IMR-90 (cell line): ENCODE results near the gene UNC79. TPM values are rescaled to one million over a fixed set of nuclear protein-coding genes. Genes with fewer than 3 reads are reported as not detected.

Experiments
- ATAC-seq: fragments of 200-7000 bp; cut with Tn5 transposase; 2 replicates; pipeline ENCODE4 v1.9.1; 2020; ENCODE audit warnings: low read depth, mild to moderate bottlenecking, moderate library complexity
- BruUV-seq: library from RNA; stranded (reverse); fragments of 400-500 nt; replicated peaks from 2 replicates; lab custom pipeline; 2021; lab: Mats Ljungman, UMichigan
- CTCF ChIA-PET: fragments of 300-600 bp; formaldehyde crosslinking; extraction: SDS; loops from one replicate; lab custom pipeline; 2021; ENCODE audit warnings: antibody characterized with exemption; lab: Yijun Ruan, JAX
- POLR2A ChIA-PET: fragments of 300-600 bp; sonication (Branson Sonifier 250); formaldehyde crosslinking; loops from one replicate; lab custom pipeline; 2022; ENCODE audit warnings: antibody characterized with exemption; ENCODE audit not compliant: unreplicated experiment; lab: Charles Lee
- DNase-seq: peaks from one replicate; pipeline ENCODE4 v3.0.0; 2013
- H2AFZ ChIP-seq: replicated peaks from 2 replicates; pipeline ENCODE3; 2013; ENCODE audit warnings: low read length, mild to moderate bottlenecking; ENCODE audit not compliant: poor library complexity
- H2AK5ac ChIP-seq: 2 replicates; pipeline ENCODE4 v1.6.1; 2013; ENCODE audit warnings: low read depth, low read length, inconsistent platforms
- H2AK9ac ChIP-seq: replicated peaks from 2 replicates; pipeline ENCODE3; 2013; ENCODE audit warnings: mild to moderate bottlenecking, low read depth, low read length, moderate library complexity; ENCODE audit not compliant: poor library complexity
- H2BK120ac ChIP-seq: 2 replicates; pipeline ENCODE4 v1.6.1; 2013; ENCODE audit warnings: low read depth, low read length, inconsistent platforms
- H2BK15ac ChIP-seq: 3 replicates; pipeline ENCODE4 v1.6.1; 2013; ENCODE audit warnings: low read depth, low read length, inconsistent platforms
- H2BK20ac ChIP-seq: 2 replicates; pipeline ENCODE4 v1.6.1; 2013; ENCODE audit warnings: low read depth, mild to moderate bottlenecking, inconsistent platforms, low read length, moderate library complexity
- H2BK5ac ChIP-seq: 2 replicates; pipeline ENCODE4 v1.6.1; 2013; ENCODE audit warnings: mild to moderate bottlenecking, low read depth, low read length, inconsistent platforms; ENCODE audit not compliant: poor library complexity, severe bottlenecking
- H3K14ac ChIP-seq: replicated peaks from 2 replicates; pipeline ENCODE4 v1.6.1; 2013; ENCODE audit warnings: low read depth, low read length, inconsistent platforms
- H3K18ac ChIP-seq: 2 replicates; pipeline ENCODE4 v1.6.1; 2013; ENCODE audit warnings: low read depth, low read length, control low read depth
- H3K23ac ChIP-seq: 2 replicates; pipeline ENCODE4 v1.6.1; 2013; ENCODE audit warnings: low read depth, low read length, inconsistent platforms
- H3K27ac ChIP-seq: 2 replicates; pipeline ENCODE4 v1.5.1; 2013; ENCODE audit warnings: mild to moderate bottlenecking, control low read depth, low read length; ENCODE audit not compliant: insufficient read depth
- H3K27me3 ChIP-seq: 2 replicates; pipeline ENCODE4 v1.6.1; 2013; ENCODE audit warnings: low read length; ENCODE audit not compliant: control insufficient read depth, insufficient read depth
- H3K36me3 ChIP-seq: 2 replicates; pipeline ENCODE4 v1.6.1; 2013; ENCODE audit warnings: low read length, mixed read lengths; ENCODE audit not compliant: control insufficient read depth, insufficient read depth
- H3K4ac ChIP-seq: 2 replicates; pipeline ENCODE4 v1.6.1; 2013; ENCODE audit warnings: low read depth, low read length, inconsistent platforms
- H3K4me1 ChIP-seq: 2 replicates; pipeline ENCODE4 v1.6.1; 2013; ENCODE audit warnings: low read length, mixed read lengths; ENCODE audit not compliant: control insufficient read depth, insufficient read depth
- H3K4me2 ChIP-seq: 2 replicates; pipeline ENCODE4 v1.6.1; 2013; ENCODE audit warnings: low read depth, mild to moderate bottlenecking, control low read depth, low read length, moderate library complexity
- H3K4me3 ChIP-seq: 2 replicates; pipeline ENCODE4 v1.5.1; 2013; ENCODE audit warnings: low read depth, mild to moderate bottlenecking, control low read depth, low read length, moderate library complexity; ENCODE audit not compliant: insufficient read depth
- H3K56ac ChIP-seq: 2 replicates; pipeline ENCODE4 v1.6.1; 2013; ENCODE audit warnings: low read length, inconsistent platforms; ENCODE audit not compliant: insufficient read depth; ENCODE audit errors: extremely low read depth
- H3K79me1 ChIP-seq, 2 experiments: 2 replicates each; pipeline ENCODE4 v1.6.1; 2013; ENCODE audit warnings: low read length in 2 of 2, inconsistent platforms in 1 of 2, low read depth in 1 of 2
- H3K9ac ChIP-seq: 2 replicates; pipeline ENCODE4 v1.6.1; 2013; ENCODE audit warnings: low read depth, low read length, control low read depth
- H3K9me1 ChIP-seq: 2 replicates; pipeline ENCODE4 v1.6.1; 2013; ENCODE audit warnings: low read length, inconsistent platforms; ENCODE audit not compliant: insufficient read depth
- H3K9me3 ChIP-seq: 2 replicates; pipeline ENCODE4 v1.6.1; 2013; ENCODE audit warnings: low read length; ENCODE audit not compliant: control insufficient read depth, insufficient read depth
- H4K20me1 ChIP-seq: 2 replicates; pipeline ENCODE4 v1.6.1; 2013; ENCODE audit warnings: low read length, inconsistent platforms; ENCODE audit not compliant: insufficient read depth
- H4K5ac ChIP-seq: 2 replicates; pipeline ENCODE4 v1.6.1; 2013; ENCODE audit warnings: mild to moderate bottlenecking, low read depth, low read length, control low read depth
- H4K8ac ChIP-seq, 2 experiments: 2 replicates each; pipeline ENCODE4 v1.6.1; 2013; ENCODE audit warnings: low read depth in 2 of 2, low read length in 2 of 2, control low read depth in 1 of 2, inconsistent platforms in 1 of 2
- H4K91ac ChIP-seq: 2 replicates; pipeline ENCODE4 v1.6.1; 2013; ENCODE audit warnings: low read depth, low read length, inconsistent platforms; ENCODE audit not compliant: insufficient read depth
- BHLHE40 ChIP-seq: fragments of 150-350 bp; IDR thresholded peaks from 2 replicates; pipeline ENCODE4 v1.6.1; 2016; ENCODE audit warnings: mild to moderate bottlenecking, low read depth, low read length
- CEBPB ChIP-seq: IDR thresholded peaks from 2 replicates; pipeline ENCODE4 v1.6.1; 2012; ENCODE audit warnings: low read depth, low read length, improper control_type of control experiment
- CHD1 ChIP-seq: IDR thresholded peaks from 2 replicates; pipeline ENCODE4 v1.6.1; 2012; ENCODE audit warnings: low read depth, low read length, improper control_type of control experiment
- FOS ChIP-seq: fragments of 150-350 bp; IDR thresholded peaks from 2 replicates; pipeline ENCODE4 v1.6.1; 2016; ENCODE audit warnings: low read depth, low read length
- MAZ ChIP-seq: IDR thresholded peaks from 2 replicates; pipeline ENCODE4 v1.6.1; 2012; ENCODE audit warnings: low read depth, mild to moderate bottlenecking, low read length, improper control_type of control experiment, moderate library complexity, borderline replicate concordance
- MXI1 ChIP-seq: IDR thresholded peaks from 2 replicates; pipeline ENCODE4 v1.6.1; 2012; ENCODE audit warnings: low read depth, mild to moderate bottlenecking, low read length, moderate library complexity, borderline replicate concordance
- NFE2L2 ChIP-seq: fragments of 150-350 bp; IDR thresholded peaks from 2 replicates; pipeline ENCODE4 v1.6.1; 2016; ENCODE audit warnings: low read depth, mild to moderate bottlenecking, low read length
- POLR2A ChIP-seq: IDR thresholded peaks from 2 replicates; pipeline ENCODE4 v1.6.1; 2012; ENCODE audit warnings: mild to moderate bottlenecking, low read depth, low read length
- RAD21 ChIP-seq: IDR thresholded peaks from 2 replicates; pipeline ENCODE4 v1.6.1; 2012; ENCODE audit warnings: low read length, improper control_type of control experiment
- RCOR1 ChIP-seq: IDR thresholded peaks from 2 replicates; pipeline ENCODE4 v1.6.1; 2012; ENCODE audit warnings: mild to moderate bottlenecking, low read length, improper control_type of control experiment; ENCODE audit not compliant: insufficient replicate concordance
- RFX5 ChIP-seq: IDR thresholded peaks from 2 replicates; pipeline ENCODE4 v1.8.0; 2012; ENCODE audit warnings: low read depth, mild to moderate bottlenecking, low read length, moderate library complexity
- SMC3 ChIP-seq: fragments of 150-350 bp; IDR thresholded peaks from 2 replicates; pipeline ENCODE4 v1.6.1; 2016; ENCODE audit warnings: low read depth, mild to moderate bottlenecking, antibody characterized with exemption, low read length, moderate library complexity
- whole genome bisulfite sequencing, 2 experiments: methylation state at CpG; one replicate each; pipeline versions ENCODE4 v1.1.5 to v1.1.7; 2013; ENCODE audit warnings: missing lambda C conversion rate in 2 of 2; ENCODE audit not compliant: insufficient read length in 1 of 2; ENCODE audit errors: extremely low coverage in 2 of 2; 5-methylcytosine and 5-hydroxymethylcytosine counted together
- dilution Hi-C: fragments of 300-500 bp; cut with HindIII; formaldehyde crosslinking; loops from one replicate; pipeline ENCODE4 v1.14.3; 2018; ENCODE audit warnings: low sequenced_read_pairs; ENCODE audit not compliant: unreplicated experiment
- in situ Hi-C: fragments of 300-500 bp; cut with MboI; formaldehyde crosslinking; loops from 3 replicates; pipeline ENCODE4 v1.14.3; 2019; ENCODE audit warnings: low sequenced_read_pairs, inconsistent platforms, mixed read lengths
- intact Hi-C: fragments of 100-400 bp; cut with micrococcal nuclease; formaldehyde crosslinking; loops from 2 replicates; pipeline ENCODE4 v1.10.0; 2022
- polyA plus RNA-seq, 3 experiments: library from polyadenylated mRNA; depleted of rRNA; stranded (reverse); fragments of >200 nt; gene quantifications; 2 replicates each; pipeline ENCODE4 v1.2.3, GENCODE V29; 2012; ENCODE audit warnings: low replicate concordance in 1 of 3
- total RNA-seq: library from RNA; depleted of rRNA; stranded (reverse); fragments of >200 nt; gene quantifications from 2 replicates; pipeline ENCODE4 v1.2.3, GENCODE V29; 2012
- TF ChIP-seq, protein P1 (sequence below): fragments of 150-350 bp; IDR thresholded peaks from 2 replicates; pipeline ENCODE4 v1.6.1; 2017; ENCODE audit warnings: mild to moderate bottlenecking, antibody characterized with exemption, low read length, low read depth
- TF ChIP-seq, protein P2 (sequence below): conservative IDR thresholded peaks from 2 replicates; pipeline ENCODE4 v1.5.1; 2012; ENCODE audit warnings: mild to moderate bottlenecking, low read depth, low read length, improper control_type of control experiment
- TF ChIP-seq, protein P3 (sequence below): fragments of 150-350 bp; IDR thresholded peaks from 2 replicates; pipeline ENCODE4 v1.6.1; 2016; ENCODE audit warnings: low read depth, mild to moderate bottlenecking, low read length, moderate library complexity, borderline replicate concordance

UNC79 gene
- total and polyA plus RNA-seq, 2 of the 4 experiments (the other 2 are of a cell fraction) = under 0.01 TPM

DNA sequence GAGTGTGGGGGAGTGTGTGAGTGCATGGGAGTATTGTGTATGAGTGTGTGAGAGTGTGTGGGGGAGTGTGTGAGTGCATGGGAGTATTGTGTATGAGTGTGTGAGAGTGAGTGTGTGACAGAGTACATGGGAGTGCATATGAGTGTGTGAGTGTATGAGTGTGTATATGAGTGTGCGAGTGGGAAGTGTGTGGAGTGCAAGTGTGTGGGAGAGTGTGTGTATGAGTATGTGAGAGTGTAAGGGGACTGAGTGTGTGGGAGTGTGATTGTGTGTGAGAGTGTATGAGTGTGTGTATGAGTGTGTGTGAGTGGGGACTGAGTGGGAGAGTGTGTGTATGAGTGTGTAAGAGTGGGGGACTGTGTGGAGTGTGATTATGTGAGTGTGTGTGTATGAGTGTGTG, 316.8 kb downstream of the UNC79 start:
- BruUV-seq = no TSS peak
- intact Hi-C loops = no loop called here

More for the DNA sequence above, 316.8 kb downstream of the UNC79 start:
- no peak overlapping the region for H3K56ac ChIP-seq
- peaks cover 4% of the 10 kb centered on the region; the same call in 1 of the 2 replicates for H3K9me3 ChIP-seq
- no peak for DNase-seq
- WGBS, 2 experiments = 80% methylated on average over 1 of the region's 1 CpG; no CpG with 5 or more reads in 1 of the 2 experiments
- no peak overlapping the region for H4K8ac ChIP-seq
- no peaks in the 10 kb centered on the region for H4K20me1 ChIP-seq
- H3K36me3 ChIP-seq = no peaks in the 10 kb centered on the region
- H2BK120ac ChIP-seq = no peak overlapping the region
- TF ChIP-seq MXI1 (no peak), MAZ (no peak), NFE2L2 (no peak), CHD1 (no peak), FOS (no peak), RAD21 (no peak), SMC3 (no peak), POLR2A (no peak), RCOR1 (no peak), RFX5 (no peak), BHLHE40 (no peak), CEBPB (no peak)
- TF ChIP-seq, protein P1, sequence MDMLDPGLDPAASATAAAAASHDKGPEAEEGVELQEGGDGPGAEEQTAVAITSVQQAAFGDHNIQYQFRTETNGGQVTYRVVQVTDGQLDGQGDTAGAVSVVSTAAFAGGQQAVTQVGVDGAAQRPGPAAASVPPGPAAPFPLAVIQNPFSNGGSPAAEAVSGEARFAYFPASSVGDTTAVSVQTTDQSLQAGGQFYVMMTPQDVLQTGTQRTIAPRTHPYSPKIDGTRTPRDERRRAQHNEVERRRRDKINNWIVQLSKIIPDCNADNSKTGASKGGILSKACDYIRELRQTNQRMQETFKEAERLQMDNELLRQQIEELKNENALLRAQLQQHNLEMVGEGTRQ = no peak
- TF ChIP-seq, protein P2, sequence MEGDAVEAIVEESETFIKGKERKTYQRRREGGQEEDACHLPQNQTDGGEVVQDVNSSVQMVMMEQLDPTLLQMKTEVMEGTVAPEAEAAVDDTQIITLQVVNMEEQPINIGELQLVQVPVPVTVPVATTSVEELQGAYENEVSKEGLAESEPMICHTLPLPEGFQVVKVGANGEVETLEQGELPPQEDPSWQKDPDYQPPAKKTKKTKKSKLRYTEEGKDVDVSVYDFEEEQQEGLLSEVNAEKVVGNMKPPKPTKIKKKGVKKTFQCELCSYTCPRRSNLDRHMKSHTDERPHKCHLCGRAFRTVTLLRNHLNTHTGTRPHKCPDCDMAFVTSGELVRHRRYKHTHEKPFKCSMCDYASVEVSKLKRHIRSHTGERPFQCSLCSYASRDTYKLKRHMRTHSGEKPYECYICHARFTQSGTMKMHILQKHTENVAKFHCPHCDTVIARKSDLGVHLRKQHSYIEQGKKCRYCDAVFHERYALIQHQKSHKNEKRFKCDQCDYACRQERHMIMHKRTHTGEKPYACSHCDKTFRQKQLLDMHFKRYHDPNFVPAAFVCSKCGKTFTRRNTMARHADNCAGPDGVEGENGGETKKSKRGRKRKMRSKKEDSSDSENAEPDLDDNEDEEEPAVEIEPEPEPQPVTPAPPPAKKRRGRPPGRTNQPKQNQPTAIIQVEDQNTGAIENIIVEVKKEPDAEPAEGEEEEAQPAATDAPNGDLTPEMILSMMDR = no peak
- TF ChIP-seq, protein P3, sequence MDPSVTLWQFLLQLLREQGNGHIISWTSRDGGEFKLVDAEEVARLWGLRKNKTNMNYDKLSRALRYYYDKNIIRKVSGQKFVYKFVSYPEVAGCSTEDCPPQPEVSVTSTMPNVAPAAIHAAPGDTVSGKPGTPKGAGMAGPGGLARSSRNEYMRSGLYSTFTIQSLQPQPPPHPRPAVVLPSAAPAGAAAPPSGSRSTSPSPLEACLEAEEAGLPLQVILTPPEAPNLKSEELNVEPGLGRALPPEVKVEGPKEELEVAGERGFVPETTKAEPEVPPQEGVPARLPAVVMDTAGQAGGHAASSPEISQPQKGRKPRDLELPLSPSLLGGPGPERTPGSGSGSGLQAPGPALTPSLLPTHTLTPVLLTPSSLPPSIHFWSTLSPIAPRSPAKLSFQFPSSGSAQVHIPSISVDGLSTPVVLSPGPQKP = no peak
- H3K4me1 ChIP-seq = no peaks in the 10 kb centered on the region
- no peak overlapping the region for H2AFZ ChIP-seq
- no peak overlapping the region for H3K4me3 ChIP-seq
- no peak overlapping the region for H3K9ac ChIP-seq
- H2AK5ac ChIP-seq = no peak overlapping the region
- H2AK9ac ChIP-seq = no peak overlapping the region
- CTCF ChIA-PET = no interaction called here
- no peak overlapping the region for H3K4ac ChIP-seq
- no peak overlapping the region for H3K18ac ChIP-seq
- ATAC-seq = no peak
- in situ Hi-C loops (no loop called here), dilution Hi-C loops (no loop called here)
- no peak overlapping the region for H3K23ac ChIP-seq
- H3K14ac ChIP-seq = no peak overlapping the region
- H3K27me3 ChIP-seq = no peaks in the 10 kb centered on the region
- no peaks in the 10 kb centered on the region for H3K79me1 ChIP-seq
- H2BK20ac ChIP-seq = no peak overlapping the region
- H3K4me2 ChIP-seq = no peak overlapping the region
- H4K91ac ChIP-seq = no peak overlapping the region
- no peak overlapping the region for H3K27ac ChIP-seq
- H3K9me1 ChIP-seq = no peaks in the 10 kb centered on the region
- POLR2A ChIA-PET = no interaction called here
- no peak overlapping the region for H4K5ac ChIP-seq
- no peak overlapping the region for H2BK15ac ChIP-seq
- peak overlapping the region; percentile 49 for H2BK5ac ChIP-seq
